Lower leg skin (tissue), 3 donors: ENCODE measurements around the gene ANO5.
"Not testable (repeated sequence)": the region's sequence is repeated elsewhere in the genome, so short reads cannot be mapped to it uniquely, and the experiment has no call there.

Experiments
- POLR2A ChIP-seq, 2 donors: fragments of 450-650 bp; IDR thresholded peaks; one replicate each; pipeline ENCODE4 v1.6.1; 2016 to 2017; ENCODE audit warnings: antibody characterized with exemption in 2 of 2, mild to moderate bottlenecking in 1 of 2, moderate library complexity in 1 of 2
- TF ChIP-seq, protein P1 (sequence below), 3 donors: fragments of 450-650 bp; IDR thresholded peaks; one replicate each; pipeline ENCODE4 v1.5.1; 2016; ENCODE audit warnings: antibody characterized with exemption in 3 of 3, mild to moderate bottlenecking in 3 of 3, moderate library complexity in 2 of 3

DNA sequence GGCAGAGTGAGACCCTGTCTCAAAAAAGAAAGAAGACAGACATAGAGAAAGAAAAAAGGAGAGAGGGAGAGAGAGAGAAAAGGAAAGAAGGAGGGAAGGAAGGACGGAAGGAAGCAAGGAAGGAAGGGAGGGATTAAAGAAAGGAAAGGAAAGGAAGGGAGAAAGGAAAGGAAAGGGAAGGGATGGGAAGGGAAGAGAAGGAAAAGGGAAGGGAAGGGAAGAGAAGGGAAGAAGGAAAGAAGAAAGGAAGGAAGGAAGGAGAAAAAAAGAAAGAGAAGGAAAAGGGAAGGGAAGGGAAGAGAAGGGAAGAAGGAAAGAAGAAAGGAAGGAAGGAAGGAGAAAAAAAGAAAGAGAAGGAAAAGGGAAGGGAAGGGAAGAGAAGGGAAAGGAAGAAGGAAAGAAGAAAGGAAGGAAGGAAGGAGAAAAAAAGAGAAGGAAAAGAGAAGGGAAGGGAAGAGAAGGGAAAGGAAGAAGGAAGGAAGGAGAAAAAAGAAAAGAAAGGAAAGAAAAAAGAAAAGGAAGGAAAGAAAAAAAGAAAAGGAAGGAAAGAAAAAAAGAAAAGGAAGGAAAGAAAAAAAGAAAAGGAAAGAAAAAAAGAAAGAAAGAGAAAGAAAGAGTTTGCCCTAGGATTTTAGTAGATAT lies 76.2 kb downstream of the ANO5 start:
- TF ChIP-seq, protein P1, sequence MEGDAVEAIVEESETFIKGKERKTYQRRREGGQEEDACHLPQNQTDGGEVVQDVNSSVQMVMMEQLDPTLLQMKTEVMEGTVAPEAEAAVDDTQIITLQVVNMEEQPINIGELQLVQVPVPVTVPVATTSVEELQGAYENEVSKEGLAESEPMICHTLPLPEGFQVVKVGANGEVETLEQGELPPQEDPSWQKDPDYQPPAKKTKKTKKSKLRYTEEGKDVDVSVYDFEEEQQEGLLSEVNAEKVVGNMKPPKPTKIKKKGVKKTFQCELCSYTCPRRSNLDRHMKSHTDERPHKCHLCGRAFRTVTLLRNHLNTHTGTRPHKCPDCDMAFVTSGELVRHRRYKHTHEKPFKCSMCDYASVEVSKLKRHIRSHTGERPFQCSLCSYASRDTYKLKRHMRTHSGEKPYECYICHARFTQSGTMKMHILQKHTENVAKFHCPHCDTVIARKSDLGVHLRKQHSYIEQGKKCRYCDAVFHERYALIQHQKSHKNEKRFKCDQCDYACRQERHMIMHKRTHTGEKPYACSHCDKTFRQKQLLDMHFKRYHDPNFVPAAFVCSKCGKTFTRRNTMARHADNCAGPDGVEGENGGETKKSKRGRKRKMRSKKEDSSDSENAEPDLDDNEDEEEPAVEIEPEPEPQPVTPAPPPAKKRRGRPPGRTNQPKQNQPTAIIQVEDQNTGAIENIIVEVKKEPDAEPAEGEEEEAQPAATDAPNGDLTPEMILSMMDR (IDR thresholded peaks at IDR 0.05), result not testable (repeated sequence)
- TF ChIP-seq POLR2A (IDR thresholded peaks at IDR 0.05), result not testable (repeated sequence)
